ENCODE measurements around the gene CIDEA. TPM values are rescaled to one million over a fixed set of nuclear protein-coding genes. Genes with fewer than 3 reads are reported as not detected.

CIDEA gene
- total and polyA plus RNA-seq, 3 experiments from 2014 or later, result not detected

DNA sequence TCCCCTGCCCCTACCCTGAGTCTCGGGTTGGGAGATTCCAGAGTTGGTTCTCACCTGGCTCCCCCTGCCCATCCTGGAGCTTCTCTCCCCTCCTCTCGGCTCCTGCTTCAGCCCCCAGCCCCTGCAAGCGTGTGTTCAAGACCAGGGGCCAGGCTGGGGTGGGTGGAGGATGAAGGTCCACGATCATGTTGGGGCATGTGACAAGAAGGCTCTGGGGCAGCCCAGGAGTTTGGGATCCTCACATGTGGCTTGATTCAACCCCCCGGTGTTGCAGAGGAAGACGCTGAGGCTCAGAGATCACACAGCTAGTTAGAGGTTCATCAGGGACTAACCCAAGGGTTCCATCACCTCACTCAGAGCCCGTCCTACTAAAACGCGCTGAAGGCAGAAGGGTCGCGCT lies 39.7 kb downstream of the CIDEA start:
- no peaks in the 10 kb centered on the region for H3K4me1 Mint-ChIP-seq
- no peak overlapping the region for H3K27ac Mint-ChIP-seq
- ChIA-PET POLR2A (no interaction called here), CTCF (no interaction called here)
- H3K9me3 ChIP-seq (ENCODE audit: low read length), result no peaks in the 10 kb centered on the region
- no peak overlapping the region for H3K4me3 ChIP-seq (ENCODE audit: low read length)
- no peaks in the 10 kb centered on the region for H3K36me3 ChIP-seq (ENCODE audit: insufficient read depth, low read length)
- H3K36me3 Mint-ChIP-seq, result no peaks in the 10 kb centered on the region
- no peak overlapping the region for H3K4me3 Mint-ChIP-seq
- DNase-seq, result no peak
- no peaks in the 10 kb centered on the region for H3K27me3 ChIP-seq (ENCODE audit: insufficient read depth, low read length, poor library complexity, severe bottlenecking)
- H3K4me1 ChIP-seq (ENCODE audit: insufficient read depth, low read length), result no peaks in the 10 kb centered on the region
- H3K27ac ChIP-seq (ENCODE audit: low read depth, low read length), result no peak overlapping the region
- no peaks in the 10 kb centered on the region for H3K9me3 Mint-ChIP-seq
- H3K27me3 Mint-ChIP-seq, result peaks cover 18 to 34% of the 10 kb centered on the region in 2 donors

DNA sequence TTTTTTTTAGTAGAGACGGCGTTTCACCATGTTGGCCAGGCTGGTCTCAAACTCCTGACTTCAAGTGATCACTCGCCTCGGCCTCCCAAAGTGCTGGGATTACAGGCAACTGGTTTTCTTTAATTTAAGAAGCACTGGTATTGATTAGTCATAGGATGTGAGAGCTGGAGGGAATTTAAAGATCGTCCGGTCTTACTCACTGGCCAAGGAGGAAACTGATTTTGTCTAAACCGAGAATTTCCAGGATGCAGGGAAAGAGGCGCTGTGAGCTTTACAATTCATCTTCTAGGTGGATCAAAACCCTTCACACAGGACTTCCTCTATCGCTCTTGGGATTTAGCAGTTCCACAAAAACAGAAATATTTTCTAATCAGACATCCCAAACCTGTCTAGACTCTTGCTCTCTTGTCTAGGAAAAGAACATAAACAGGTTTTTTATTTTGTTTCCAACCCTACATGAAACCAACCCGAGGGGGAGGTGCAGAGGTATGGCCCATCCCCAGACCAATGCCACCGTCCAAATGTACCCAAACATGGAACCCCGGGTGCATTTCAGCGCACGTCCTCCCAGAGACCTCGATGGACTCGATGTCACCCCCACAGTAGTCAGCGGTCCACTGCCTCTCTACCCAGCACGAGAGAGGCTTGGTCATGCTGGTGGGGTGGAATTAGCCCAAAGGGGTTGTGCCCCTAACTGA lies 41.4 kb downstream of the CIDEA start:
- H3K4me1 Mint-ChIP-seq, result no peaks in the 10 kb centered on the region
- Histone ChIP-seq H3K9me3 (ENCODE audit: low read length) (no peaks in the 10 kb centered on the region), H3K27me3 (ENCODE audit: insufficient read depth, low read length, poor library complexity, severe bottlenecking) (no peaks in the 10 kb centered on the region), H3K27ac (ENCODE audit: low read depth, low read length) (no peak overlapping the region), H3K4me1 (ENCODE audit: insufficient read depth, low read length) (no peaks in the 10 kb centered on the region), H3K4me3 (ENCODE audit: low read length) (no peak overlapping the region), H3K36me3 (ENCODE audit: insufficient read depth, low read length) (no peaks in the 10 kb centered on the region)
- H3K36me3 Mint-ChIP-seq, result no peaks in the 10 kb centered on the region
- H3K27ac Mint-ChIP-seq, result no peak overlapping the region
- peaks cover 9 to 20% of the 10 kb centered on the region in 2 donors for H3K27me3 Mint-ChIP-seq
- ChIA-PET CTCF (no interaction called here), POLR2A (no interaction called here)
- H3K4me3 Mint-ChIP-seq, result no peak overlapping the region
- no peaks in the 10 kb centered on the region for H3K9me3 Mint-ChIP-seq
- no peak for DNase-seq

DNA sequence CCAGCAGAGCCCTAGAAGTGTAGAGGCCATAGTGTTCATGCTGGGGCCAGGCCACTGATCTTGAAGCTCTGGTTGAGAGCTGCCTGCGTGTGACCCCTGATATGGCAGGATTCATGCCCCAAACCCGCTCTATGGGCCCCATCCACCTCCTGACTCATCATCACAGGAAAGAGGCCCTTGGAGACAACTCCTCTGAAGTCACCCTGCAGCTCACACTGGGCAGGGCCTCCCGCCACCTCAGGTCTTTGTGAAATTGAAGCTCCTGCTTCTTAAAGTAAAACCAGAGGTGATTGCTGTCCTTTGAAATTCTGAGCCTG lies 41.9 kb downstream of the CIDEA start:
- ChIA-PET CTCF (no interaction called here), POLR2A (no interaction called here)

DNA sequence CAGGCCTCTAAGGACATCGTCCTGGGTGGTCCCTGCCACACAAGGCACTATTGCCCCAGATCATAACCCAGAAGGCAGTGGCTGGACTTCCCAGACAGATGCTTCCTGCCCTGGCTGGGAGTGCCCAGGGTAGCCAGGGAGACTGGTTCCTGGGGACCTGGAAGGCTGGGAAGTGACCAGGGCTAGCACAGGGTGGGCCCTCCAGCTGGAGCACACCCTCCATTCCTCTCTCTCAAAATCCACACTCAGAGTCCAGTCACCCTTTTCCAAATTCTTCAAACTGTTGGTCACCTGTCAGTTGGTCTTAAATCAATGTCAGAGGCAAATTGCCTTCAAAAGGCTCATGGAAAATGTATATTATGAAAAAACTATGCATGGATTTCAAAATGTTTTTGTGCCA lies 42.3 kb downstream of the CIDEA start:
- DNase-seq, result no peak
- no peak overlapping the region for H3K4me3 ChIP-seq (ENCODE audit: low read length)
- H3K36me3 ChIP-seq (ENCODE audit: insufficient read depth, low read length), result no peaks in the 10 kb centered on the region
- H3K27me3 ChIP-seq (ENCODE audit: insufficient read depth, low read length, poor library complexity, severe bottlenecking), result no peaks in the 10 kb centered on the region
- no peaks in the 10 kb centered on the region for H3K36me3 Mint-ChIP-seq
- CTCF ChIA-PET, result no interaction called here
- H3K4me1 Mint-ChIP-seq, result no peaks in the 10 kb centered on the region
- peaks cover 8 to 24% of the 10 kb centered on the region in 2 donors for H3K27me3 Mint-ChIP-seq
- no peak overlapping the region for H3K27ac Mint-ChIP-seq
- no peak overlapping the region for H3K27ac ChIP-seq (ENCODE audit: low read depth, low read length)
- H3K9me3 Mint-ChIP-seq, result no peaks in the 10 kb centered on the region
- no peak overlapping the region for H3K4me3 Mint-ChIP-seq
- no peaks in the 10 kb centered on the region for H3K9me3 ChIP-seq (ENCODE audit: low read length)
- POLR2A ChIA-PET, result no interaction called here
- no peaks in the 10 kb centered on the region for H3K4me1 ChIP-seq (ENCODE audit: insufficient read depth, low read length)

More for the DNA sequence above, 41.9 kb downstream of the CIDEA start:
- H3K27ac ChIP-seq (ENCODE audit: low read depth, low read length), result no peak overlapping the region
- Mint-ChIP-seq H3K36me3 (no peaks in the 10 kb centered on the region), H3K27me3 (peaks cover 7 to 24% of the 10 kb centered on the region in 2 donors), H3K27ac (no peak overlapping the region), H3K4me3 (no peak overlapping the region), H3K9me3 (no peaks in the 10 kb centered on the region), H3K4me1 (no peaks in the 10 kb centered on the region)
- no peak for DNase-seq
- H3K36me3 ChIP-seq (ENCODE audit: insufficient read depth, low read length), result no peaks in the 10 kb centered on the region
- H3K4me1 ChIP-seq (ENCODE audit: insufficient read depth, low read length), result no peaks in the 10 kb centered on the region
- H3K27me3 ChIP-seq (ENCODE audit: insufficient read depth, low read length, poor library complexity, severe bottlenecking), result no peaks in the 10 kb centered on the region
- H3K4me3 ChIP-seq (ENCODE audit: low read length), result no peak overlapping the region
- H3K9me3 ChIP-seq (ENCODE audit: low read length), result no peaks in the 10 kb centered on the region

DNA sequence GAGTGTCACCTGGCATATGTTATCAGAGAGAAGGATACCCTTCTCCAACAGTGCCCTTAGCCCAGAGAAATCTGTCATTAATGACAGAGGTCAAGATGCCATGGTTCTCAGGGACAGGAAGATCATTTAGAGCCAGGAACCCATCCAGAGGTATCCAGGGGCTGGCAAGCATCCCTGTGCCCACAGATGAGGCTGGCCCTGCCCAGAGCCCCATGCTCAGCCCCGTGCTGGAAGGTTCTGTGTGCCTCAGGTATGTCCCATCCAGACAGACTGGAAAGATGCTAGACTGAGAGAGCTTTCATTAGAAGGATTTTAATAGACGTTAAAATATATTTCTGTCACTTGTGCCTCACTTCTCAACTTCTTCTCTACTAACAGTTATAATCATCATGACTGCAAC lies 45.7 kb downstream of the CIDEA start:
- Mint-ChIP-seq H3K4me3 (no peak overlapping the region), H3K4me1 (no peaks in the 10 kb centered on the region), H3K9me3 (no peaks in the 10 kb centered on the region), H3K27me3 (peaks cover 12 to 32% of the 10 kb centered on the region in 2 donors), H3K36me3 (no peaks in the 10 kb centered on the region), H3K27ac (no peak overlapping the region)
- Histone ChIP-seq H3K36me3 (ENCODE audit: insufficient read depth, low read length) (no peaks in the 10 kb centered on the region), H3K4me3 (ENCODE audit: low read length) (no peak overlapping the region), H3K27ac (ENCODE audit: low read depth, low read length) (no peak overlapping the region), H3K9me3 (ENCODE audit: low read length) (no peaks in the 10 kb centered on the region), H3K4me1 (ENCODE audit: insufficient read depth, low read length) (no peaks in the 10 kb centered on the region), H3K27me3 (ENCODE audit: insufficient read depth, low read length, poor library complexity, severe bottlenecking) (peaks cover 2% of the 10 kb centered on the region)
- ChIA-PET POLR2A (no interaction called here), CTCF (no interaction called here)
- DNase-seq, result no peak

DNA sequence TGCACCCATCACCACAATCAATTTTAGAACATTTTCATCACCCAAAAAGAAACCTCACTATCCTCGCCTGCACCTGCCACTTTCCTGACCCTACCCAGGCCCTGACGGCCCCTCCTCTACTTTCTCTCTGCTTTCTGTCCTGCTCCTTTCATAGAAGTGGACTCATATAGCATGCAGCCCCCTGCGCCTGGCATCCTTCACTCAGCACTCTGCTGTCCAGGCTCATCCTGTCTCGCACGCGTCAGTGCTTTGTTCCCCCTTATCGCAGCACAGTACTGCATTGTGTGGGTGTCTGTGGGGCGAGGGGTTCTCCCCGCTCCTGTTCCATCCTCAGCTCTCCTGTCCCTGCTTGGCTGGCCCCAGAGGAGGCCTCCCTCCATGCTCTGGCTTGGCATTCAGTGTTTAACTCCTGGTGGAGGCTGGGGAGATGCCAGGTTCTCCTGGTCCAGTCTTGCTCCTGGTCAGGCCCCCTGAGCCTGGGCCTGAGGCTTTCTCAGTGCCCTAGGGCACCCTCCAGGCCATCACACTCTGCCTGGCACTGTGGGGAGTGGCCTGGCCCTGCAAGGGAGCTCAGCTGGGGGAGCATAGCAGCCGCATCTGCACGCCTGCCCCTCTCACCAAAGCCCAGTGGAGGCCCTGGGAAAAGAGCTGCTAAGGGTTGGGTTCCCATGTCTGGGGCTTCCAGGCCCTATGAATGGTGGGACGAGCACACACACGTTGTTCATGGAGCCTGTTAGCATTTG lies 47.3 kb downstream of the CIDEA start:
- ChIA-PET POLR2A (no interaction called here), CTCF (no interaction called here)
- peaks cover 7% of the 10 kb centered on the region for H3K27me3 ChIP-seq (ENCODE audit: insufficient read depth, low read length, poor library complexity, severe bottlenecking)
- Mint-ChIP-seq H3K4me3 (no peak overlapping the region), H3K36me3 (no peaks in the 10 kb centered on the region), H3K27ac (peak overlapping the region in 1 of 8 donors; percentile 50), H3K4me1 (peaks cover 0 to 3% (median 0%) of the 10 kb centered on the region in 3 donors), H3K9me3 (no peaks in the 10 kb centered on the region), H3K27me3 (peaks cover 20 to 48% of the 10 kb centered on the region in 2 donors)
- no peaks in the 10 kb centered on the region for H3K4me1 ChIP-seq (ENCODE audit: insufficient read depth, low read length)
- no peak overlapping the region for H3K27ac ChIP-seq (ENCODE audit: low read depth, low read length)
- no peaks in the 10 kb centered on the region for H3K36me3 ChIP-seq (ENCODE audit: insufficient read depth, low read length)
- no peak for DNase-seq
- H3K4me3 ChIP-seq (ENCODE audit: low read length), result no peak overlapping the region
- H3K9me3 ChIP-seq (ENCODE audit: low read length), result no peaks in the 10 kb centered on the region

DNA sequence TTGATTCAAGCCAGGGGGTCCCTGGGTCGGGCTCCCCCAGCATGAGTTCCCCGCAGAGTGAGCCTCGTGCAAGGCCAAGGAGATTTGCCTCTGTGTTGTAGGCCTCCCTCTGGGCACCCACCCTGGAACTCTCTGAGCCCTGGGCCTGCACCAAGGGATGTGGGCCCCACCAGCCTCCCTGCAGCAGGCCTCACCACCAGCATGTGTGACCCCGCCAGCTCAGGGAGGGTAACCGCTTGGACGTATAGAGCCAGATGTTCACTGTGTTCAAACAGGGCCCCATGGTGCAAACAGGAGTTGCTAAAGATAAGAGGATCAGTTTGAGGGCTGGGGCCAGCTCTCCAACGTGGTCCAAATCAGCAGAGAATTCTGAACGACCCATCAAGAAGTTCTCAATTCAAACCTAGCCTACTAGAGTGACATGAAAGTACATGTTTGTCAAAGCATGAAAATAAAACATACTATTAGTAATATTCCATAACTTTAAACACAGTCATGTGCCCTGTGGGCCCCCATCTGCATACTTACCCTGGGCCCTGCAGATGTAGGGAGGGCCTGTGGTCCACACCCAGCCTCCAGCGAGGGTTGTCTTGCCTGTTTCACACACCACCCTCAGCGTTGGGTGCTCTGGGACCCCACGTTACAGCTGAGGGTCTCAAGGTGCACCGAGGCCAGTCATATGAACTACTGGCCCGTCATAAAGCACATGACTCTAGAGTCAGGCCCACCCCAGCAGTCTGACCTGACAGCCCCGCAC lies 48.4 kb downstream of the CIDEA start:
- Mint-ChIP-seq H3K4me3 (no peak overlapping the region), H3K9me3 (no peaks in the 10 kb centered on the region), H3K27ac (no peak overlapping the region), H3K27me3 (peaks cover 28 to 59% of the 10 kb centered on the region in 2 donors), H3K4me1 (peaks cover 10 to 14% (median 11%) of the 10 kb centered on the region in 3 donors), H3K36me3 (no peaks in the 10 kb centered on the region)
- POLR2A ChIA-PET, result interaction anchor here (0.6 kb wide), 1 partner anchor 31 kb away, joined by 3 read pairs; no protein-coding TSS in a partner anchor
- Histone ChIP-seq H3K4me1 (ENCODE audit: insufficient read depth, low read length) (peaks cover 5% of the 10 kb centered on the region), H3K9me3 (ENCODE audit: low read length) (no peaks in the 10 kb centered on the region), H3K27me3 (ENCODE audit: insufficient read depth, low read length, poor library complexity, severe bottlenecking) (peaks cover 12% of the 10 kb centered on the region), H3K36me3 (ENCODE audit: insufficient read depth, low read length) (no peaks in the 10 kb centered on the region), H3K27ac (ENCODE audit: low read depth, low read length) (no peak overlapping the region), H3K4me3 (ENCODE audit: low read length) (no peak overlapping the region)
- DNase-seq, result no peak
- CTCF ChIA-PET, result no interaction called here

Measured in CD8-positive, alpha-beta memory T cell (primary cell).